Activated CD4-positive, alpha-beta T cell treated with anti-CD3 and anti-CD28 coated beads for 36 hours (primary cell): Measurements from ENCODE around the gene MRPS18A. TPM values are rescaled to one million over a fixed set of nuclear protein-coding genes. Genes with fewer than 3 reads are reported as not detected.

Experiments
- ATAC-seq: fragments of 200-7000 bp; cut with Tn5 transposase; one replicate; pipeline ENCODE4 v1.10.0; 2021; ENCODE audit warnings: mild to moderate bottlenecking, moderate library complexity
- CTCF ChIA-PET: fragments of 350-600 bp; sonication (Branson Sonifier 250); formaldehyde crosslinking; loops from one replicate; lab custom pipeline; 2021; ENCODE audit warnings: antibody characterized with exemption; lab: Charles Lee
- POLR2A ChIA-PET: fragments of 350-600 bp; sonication (Branson Sonifier 250); formaldehyde crosslinking; loops from one replicate; lab custom pipeline; 2021; ENCODE audit warnings: antibody characterized with exemption, inconsistent platforms; lab: Charles Lee
- DNase-seq: peaks from one replicate; pipeline ENCODE4 v3.0.0-alpha.2; 2020
- H3K27ac Mint-ChIP-seq: one replicate; pipeline ENCODE4 v1.8.0; 2021; ENCODE audit warnings: mixed read lengths
- H3K27me3 Mint-ChIP-seq: one replicate; pipeline ENCODE4 v1.8.0; 2021; ENCODE audit warnings: mixed read lengths
- H3K36me3 Mint-ChIP-seq: one replicate; pipeline ENCODE4 v1.8.0; 2021; ENCODE audit warnings: low read depth, mixed read lengths
- H3K4me1 Mint-ChIP-seq: one replicate; pipeline ENCODE4 v1.8.0; 2021; ENCODE audit warnings: mixed read lengths
- H3K4me3 Mint-ChIP-seq: one replicate; pipeline ENCODE4 v1.8.0; 2021; ENCODE audit warnings: mild to moderate bottlenecking, moderate library complexity, mixed read lengths
- H3K9me3 Mint-ChIP-seq: one replicate; pipeline ENCODE4 v1.8.0; 2021; ENCODE audit warnings: low read depth, mixed read lengths
- intact Hi-C, 2 experiments: fragments of 100-400 bp; cut with DNase I in 1 of 2; cut with micrococcal nuclease in 1 of 2; formaldehyde crosslinking; loops; one replicate each; pipeline versions ENCODE4 v1.14.2 to v1.15.1; 2022 to 2024; cut with DNase I, micrococcal nuclease
- total RNA-seq, 2 experiments: library from RNA; stranded (reverse); gene quantifications; one replicate each; pipeline ENCODE4 v1.2.3, GENCODE V29; 2021

MRPS18A gene
- total RNA-seq, 2 experiments from 2014 or later, result 54.0 to 68.7 TPM

DNA sequence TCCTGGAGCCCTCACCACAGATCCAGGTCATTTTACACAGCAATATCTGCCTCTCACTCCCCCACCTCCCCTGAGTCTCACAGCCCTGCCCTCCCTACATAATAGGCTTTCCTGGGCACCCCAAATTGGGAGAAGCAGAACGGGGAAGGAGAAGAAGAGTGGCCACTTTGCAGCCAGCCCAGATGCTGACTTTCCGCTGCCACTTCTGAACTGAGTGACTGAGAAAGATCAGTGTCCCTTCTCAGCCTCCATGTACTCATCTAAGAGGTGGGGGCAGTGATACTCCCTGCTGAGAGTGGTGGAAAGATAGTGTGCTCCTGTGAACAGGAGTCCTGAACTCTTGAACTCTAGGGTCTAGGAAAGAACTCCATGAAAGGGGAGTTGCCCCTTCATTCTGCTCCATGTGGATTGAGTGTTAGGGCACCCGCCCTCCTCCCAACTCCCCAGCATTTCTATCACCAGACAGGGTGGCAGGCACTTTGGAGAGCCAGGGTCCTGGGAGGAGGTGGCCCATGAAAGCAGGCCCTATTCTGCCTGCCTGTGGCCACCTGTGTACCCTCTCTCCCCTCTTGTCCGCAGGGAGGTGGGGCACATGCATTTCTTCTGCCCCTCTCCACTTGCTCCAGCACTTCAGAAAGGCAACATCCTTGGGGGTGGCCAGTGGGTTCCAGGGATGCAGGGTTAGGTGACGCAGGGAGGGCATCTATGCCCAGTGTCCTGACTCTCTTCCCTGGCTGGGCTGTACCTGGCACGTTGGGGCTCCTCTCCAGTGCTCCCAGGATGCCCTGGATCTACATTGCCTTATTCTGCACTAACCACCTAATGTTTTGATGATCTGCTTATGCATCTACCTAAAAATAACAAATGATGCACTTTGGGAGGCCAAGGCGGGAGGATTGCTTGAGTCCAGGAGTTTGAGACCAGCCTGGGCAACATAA, 38.3 kb upstream of the MRPS18A start:
- Mint-ChIP-seq H3K27ac (peak overlapping the region; percentile 90), H3K9me3 (peaks cover 5% of the 10 kb centered on the region), H3K4me3 (peak overlapping the region; percentile 48), H3K4me1 (peaks cover 26% of the 10 kb centered on the region), H3K36me3 (peaks cover under 1% of the 10 kb centered on the region), H3K27me3 (no peaks in the 10 kb centered on the region)
- CTCF ChIA-PET, result interaction anchor here (0.5 to 2.6 kb wide), 11 partner anchors 11 to 355 kb away, joined by 3 to 29 read pairs (median 6); partner anchors contain the start of gene VEGFA
- ATAC-seq, result peak; percentile 8
- intact Hi-C loops, result loop anchor here (1.0 to 5.0 kb wide), 5 partner anchors 39 to 353 kb away; partner anchors contain the start of genes MRPS18A (in 2 of the 2) and VEGFA (in 1 of the 2)
- POLR2A ChIA-PET, result interaction anchor here (1.0 to 2.0 kb wide), 3 partner anchors 44 to 521 kb away, joined by 3 to 10 read pairs (median 4); partner anchors contain the start of genes HSP90AB1 and VEGFA
- DNase-seq, result peak; percentile 35

DNA sequence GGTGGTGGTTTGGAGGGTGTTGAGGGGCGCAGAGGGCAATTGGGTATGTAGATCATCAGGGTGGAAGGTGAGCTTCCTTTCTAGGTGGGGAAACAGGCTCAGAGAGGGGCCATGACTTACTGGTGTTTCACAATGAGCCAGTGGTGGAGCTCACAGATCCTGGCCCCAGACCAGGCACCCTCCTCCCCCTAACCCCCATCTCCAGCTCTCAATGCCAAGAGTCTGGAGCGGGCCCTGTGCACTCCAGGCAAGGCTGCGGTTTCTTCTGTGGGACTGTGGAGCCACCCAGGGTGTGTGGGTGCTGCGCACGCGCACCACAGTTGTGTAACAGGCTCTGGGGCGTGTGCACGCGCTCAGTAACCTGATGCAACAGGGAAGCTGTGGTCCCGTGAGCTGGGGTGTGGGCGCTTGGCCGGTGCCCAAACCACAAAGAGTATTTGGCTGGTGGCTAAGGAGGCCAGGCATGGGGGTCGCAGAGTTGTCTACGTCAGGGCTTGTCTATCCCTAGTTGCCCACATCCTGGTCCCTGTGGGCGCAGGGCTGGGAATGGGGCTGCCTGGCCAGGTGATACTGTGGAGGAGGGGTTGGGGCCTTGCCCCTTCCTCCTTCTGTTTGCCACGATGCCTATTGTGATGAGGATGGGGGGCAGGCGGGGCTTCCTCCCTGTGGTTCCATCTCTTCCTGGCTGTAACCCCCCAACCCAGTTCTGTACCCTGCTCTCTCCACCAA, 37.5 kb upstream of the MRPS18A start:
- H3K36me3 Mint-ChIP-seq, result no peaks in the 10 kb centered on the region
- H3K27me3 Mint-ChIP-seq, result no peaks in the 10 kb centered on the region
- POLR2A ChIA-PET, result interaction anchor here (1.0 to 2.0 kb wide), 4 partner anchors 45 to 522 kb away, joined by 3 to 10 read pairs (median 4); partner anchors contain the start of genes HSP90AB1 and VEGFA
- DNase-seq, result peak; percentile 90
- no peaks in the 10 kb centered on the region for H3K9me3 Mint-ChIP-seq
- CTCF ChIA-PET, result interaction anchor here (0.5 to 2.6 kb wide), 25 partner anchors 10 to 447 kb away, joined by 3 to 29 read pairs (median 4); partner anchors contain the start of genes GTPBP2 and VEGFA
- peak overlapping the region; percentile 90 for H3K27ac Mint-ChIP-seq
- intact Hi-C loops, result loop anchor here (1.0 to 5.0 kb wide), 12 partner anchors 33 to 354 kb away; partner anchors contain the start of genes MRPS18A (in 2 of the 2) and VEGFA (in 2 of the 2)
- ATAC-seq, result peak; percentile 78
- H3K4me1 Mint-ChIP-seq, result peaks cover 26% of the 10 kb centered on the region
- peak overlapping the region; percentile 48 for H3K4me3 Mint-ChIP-seq

DNA sequence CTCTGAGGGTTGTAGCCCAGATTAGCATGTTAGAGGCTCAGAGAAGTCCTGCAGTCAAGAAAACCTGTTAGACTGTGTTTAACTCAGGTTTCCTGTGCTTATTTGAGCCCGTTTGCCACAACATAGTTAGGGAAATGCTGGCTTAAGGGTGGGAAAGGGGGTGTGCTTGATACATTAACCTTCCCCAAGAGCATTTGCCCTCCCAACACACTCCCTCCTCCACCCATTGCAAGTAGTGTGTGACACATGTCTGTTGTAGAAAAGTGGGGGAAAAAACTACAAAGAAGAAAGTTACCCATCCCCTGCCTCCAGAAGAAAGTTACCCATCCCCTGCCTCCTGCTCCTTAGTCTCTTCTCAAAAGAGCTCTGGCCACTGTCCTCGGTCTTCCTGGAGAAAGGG, 36.8 kb upstream of the MRPS18A start:
- DNase-seq (no peak), ATAC-seq (peak; percentile 6)
- H3K27ac Mint-ChIP-seq, result peak overlapping the region; percentile 90
- no peaks in the 10 kb centered on the region for H3K36me3 Mint-ChIP-seq
- CTCF ChIA-PET, result interaction anchor here (0.6 to 2.6 kb wide), 25 partner anchors 10 to 448 kb away, joined by 3 to 29 read pairs (median 4); partner anchors contain the start of genes GTPBP2 and VEGFA
- H3K4me3 Mint-ChIP-seq, result peak overlapping the region; percentile 48
- H3K4me1 Mint-ChIP-seq, result peaks cover 26% of the 10 kb centered on the region
- POLR2A ChIA-PET, result interaction anchor here (1.2 to 2.0 kb wide), 3 partner anchors 46 to 350 kb away, joined by 4 to 10 read pairs (median 5); partner anchors contain the start of gene VEGFA
- H3K9me3 Mint-ChIP-seq, result no peaks in the 10 kb centered on the region
- H3K27me3 Mint-ChIP-seq, result no peaks in the 10 kb centered on the region
- intact Hi-C loops, result loop anchor here (1.0 to 5.0 kb wide), 11 partner anchors 34 to 355 kb away; partner anchors contain the start of genes VEGFA (in 2 of the 2) and MRPS18A (in 1 of the 2)

GRCh38 chr6:43723737-43724295, 36.2 kb upstream of the MRPS18A start:
- Mint-ChIP-seq H3K4me3 (no peak overlapping the region), H3K4me1 (peaks cover 26% of the 10 kb centered on the region), H3K9me3 (no peaks in the 10 kb centered on the region), H3K27me3 (no peaks in the 10 kb centered on the region), H3K36me3 (no peaks in the 10 kb centered on the region), H3K27ac (peak overlapping the region; percentile 90)
- CTCF ChIA-PET, result interaction anchor here (0.6 to 2.6 kb wide), 18 partner anchors 9 to 355 kb away, joined by 3 to 29 read pairs (median 4); partner anchors contain the start of gene VEGFA
- intact Hi-C loops, result loop anchor here (1.0 to 5.0 kb wide), 11 partner anchors 34 to 355 kb away; partner anchors contain the start of genes VEGFA (in 2 of the 2) and MRPS18A (in 1 of the 2)
- ATAC-seq (peak; percentile 82), DNase-seq (peak; percentile 87)
- POLR2A ChIA-PET, result interaction anchor here (1.3 to 2.0 kb wide), 2 partner anchors 46 to 49 kb away, joined by 5 to 10 read pairs; partner anchors contain the start of gene VEGFA

- intact Hi-C loops, result loop anchor here (5.0 kb wide), 3 partner anchors 94 to 279 kb away; no protein-coding TSS in a partner anchor
- ChIA-PET POLR2A (no interaction called here), CTCF (interaction anchor here (0.6 to 2.6 kb wide), 5 partner anchors 46 to 356 kb away, joined by 3 to 12 read pairs (median 7); no protein-coding TSS in a partner anchor)
- H3K9me3 Mint-ChIP-seq, result no peaks in the 10 kb centered on the region
- no peaks in the 10 kb centered on the region for H3K27me3 Mint-ChIP-seq
- no peak overlapping the region for H3K27ac Mint-ChIP-seq
- no peak overlapping the region for H3K4me3 Mint-ChIP-seq
- no peak for DNase-seq
- H3K36me3 Mint-ChIP-seq, result no peaks in the 10 kb centered on the region
- H3K4me1 Mint-ChIP-seq, result peaks cover 26% of the 10 kb centered on the region
- no peak for ATAC-seq
Observed at GRCh38 chr6:43722920-43723545, 35.4 kb upstream of the MRPS18A start.

- Mint-ChIP-seq H3K9me3 (no peaks in the 10 kb centered on the region), H3K4me3 (no peak overlapping the region), H3K27ac (no peak overlapping the region), H3K4me1 (peaks cover 23% of the 10 kb centered on the region), H3K27me3 (no peaks in the 10 kb centered on the region), H3K36me3 (no peaks in the 10 kb centered on the region)
- ChIA-PET CTCF (interaction anchor here (0.7 to 2.6 kb wide), 8 partner anchors 33 to 481 kb away, joined by 3 to 12 read pairs (median 4); no protein-coding TSS in a partner anchor), POLR2A (interaction anchor here (1.0 to 1.4 kb wide), 2 partner anchors 47 to 96 kb away, joined by 3 to 4 read pairs; no protein-coding TSS in a partner anchor)
- DNase-seq (no peak), ATAC-seq (no peak)
- intact Hi-C loops, result loop anchor here (5.0 kb wide), 3 partner anchors 96 to 281 kb away; no protein-coding TSS in a partner anchor
Observed at GRCh38 chr6:43720999-43721398, 33.4 kb upstream of the MRPS18A start.

DNA sequence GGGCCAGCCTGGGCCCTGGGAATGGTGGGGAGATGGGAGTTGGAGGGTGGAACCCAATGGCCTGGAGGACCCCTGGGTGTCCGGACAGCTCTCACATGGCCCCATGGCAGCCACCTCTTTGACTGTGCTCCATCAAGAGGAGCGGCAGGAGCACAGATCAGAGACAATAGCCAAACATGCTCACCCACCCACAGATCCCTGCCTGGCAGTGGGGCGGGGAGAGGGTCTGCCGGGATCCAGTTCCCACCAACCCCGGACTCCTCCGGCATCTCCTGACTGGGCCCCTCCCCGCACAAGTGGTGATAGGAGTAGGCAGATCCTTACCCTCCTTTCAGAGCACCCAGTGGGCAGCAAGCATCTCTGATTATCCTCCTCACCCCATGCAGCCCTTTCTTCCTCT, 31.9 kb upstream of the MRPS18A start:
- DNase-seq, result no peak
- CTCF ChIA-PET, result interaction anchor here (0.6 to 1.3 kb wide), 4 partner anchors 34 to 355 kb away, joined by 3 read pairs; no protein-coding TSS in a partner anchor
- H3K9me3 Mint-ChIP-seq, result no peaks in the 10 kb centered on the region
- no peaks in the 10 kb centered on the region for H3K27me3 Mint-ChIP-seq
- peaks cover 8% of the 10 kb centered on the region for H3K4me1 Mint-ChIP-seq
- no peak overlapping the region for H3K27ac Mint-ChIP-seq
- POLR2A ChIA-PET, result no interaction called here
- intact Hi-C loops, result no loop called here
- H3K36me3 Mint-ChIP-seq, result no peaks in the 10 kb centered on the region
- ATAC-seq, result no peak
- no peak overlapping the region for H3K4me3 Mint-ChIP-seq

- ChIA-PET CTCF (interaction anchor here (0.6 to 1.3 kb wide), 6 partner anchors 9 to 356 kb away, joined by 3 to 5 read pairs (median 3); no protein-coding TSS in a partner anchor), POLR2A (no interaction called here)
- Mint-ChIP-seq H3K27ac (no peak overlapping the region), H3K4me1 (no peaks in the 10 kb centered on the region), H3K36me3 (no peaks in the 10 kb centered on the region), H3K9me3 (no peaks in the 10 kb centered on the region), H3K27me3 (no peaks in the 10 kb centered on the region), H3K4me3 (no peak overlapping the region)
- intact Hi-C loops, result no loop called here
- ATAC-seq, result no peak
- DNase-seq, result no peak
Observed at GRCh38 chr6:43718387-43719105, 31.0 kb upstream of the MRPS18A start.

- H3K27me3 Mint-ChIP-seq, result no peaks in the 10 kb centered on the region
- ChIA-PET CTCF (interaction anchor here (0.7 kb wide), 1 partner anchor 50 kb away, joined by 3 read pairs; no protein-coding TSS in a partner anchor), POLR2A (no interaction called here)
- no peak for DNase-seq
- no peak for ATAC-seq
- H3K36me3 Mint-ChIP-seq, result no peaks in the 10 kb centered on the region
- H3K27ac Mint-ChIP-seq, result no peak overlapping the region
- H3K4me1 Mint-ChIP-seq, result no peaks in the 10 kb centered on the region
- H3K9me3 Mint-ChIP-seq, result no peaks in the 10 kb centered on the region
- intact Hi-C loops, result no loop called here
- no peak overlapping the region for H3K4me3 Mint-ChIP-seq
Observed at GRCh38 chr6:43717822-43718221, 30.2 kb upstream of the MRPS18A start.
